NCI-H2196 (cell line): ENCODE data around the gene BRINP3.

Experiments
- DNase-seq: peaks from one replicate; lab custom pipeline; 2025; ENCODE audit not compliant: unreplicated experiment; lab: John Stamatoyannopoulos, UW

Gene BRINP3

DNA sequence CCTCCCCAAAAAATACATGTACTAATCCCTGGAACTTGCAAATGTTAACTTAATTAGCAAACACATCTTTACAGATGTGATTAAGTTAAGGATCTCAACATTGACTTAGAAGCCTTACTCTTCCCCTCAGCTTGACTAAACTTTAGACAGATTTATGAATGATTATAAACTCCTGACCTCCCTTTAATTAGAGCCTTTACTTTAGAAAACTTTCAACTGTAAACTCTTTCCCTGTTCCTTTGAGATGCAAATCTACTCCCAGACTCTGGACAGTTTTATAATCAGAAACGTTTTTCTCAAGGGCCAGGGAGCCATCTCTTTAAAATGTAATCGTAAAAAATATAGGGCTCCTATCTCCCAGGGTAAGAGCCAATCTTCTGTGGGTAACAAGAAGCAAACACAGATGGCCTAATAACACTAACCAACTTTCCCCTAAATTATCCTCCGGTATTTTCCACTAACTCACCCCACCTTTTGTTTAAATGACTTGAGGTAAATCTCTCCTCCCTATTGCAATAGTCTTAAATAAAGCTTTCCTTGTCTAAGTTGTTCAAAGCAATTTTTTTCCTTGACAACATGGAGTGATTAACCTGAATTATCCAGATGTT is 284.1 kb downstream of the BRINP3 start:
- no peak for DNase-seq

DNA sequence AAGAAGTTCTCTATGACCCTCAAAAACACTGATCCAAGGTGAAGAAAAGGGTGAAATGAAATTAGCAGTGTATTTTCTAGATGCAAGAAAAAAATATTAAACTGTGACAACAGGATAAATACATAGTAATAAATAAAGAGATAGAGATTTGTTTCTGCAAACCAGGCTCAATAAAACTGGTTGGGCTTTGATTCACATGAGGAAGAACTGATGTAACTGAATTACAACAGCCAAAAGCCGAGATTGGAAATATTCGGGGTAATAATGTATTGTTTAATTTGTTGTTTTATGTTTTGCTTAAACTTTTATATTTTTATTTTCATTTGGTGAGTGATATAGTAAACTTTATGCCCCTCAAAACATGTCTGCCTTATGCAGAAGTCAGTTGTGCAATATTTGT is 285.0 kb downstream of the BRINP3 start:
- no peak for DNase-seq

GRCh38 chr1:190183588-190183987 is 294.1 kb downstream of the BRINP3 start:
- DNase-seq: no peak

GRCh38 chr1:190179817-190180216 is 297.8 kb downstream of the BRINP3 start:
- DNase-seq: no peak

- no peak for DNase-seq
Observed at GRCh38 chr1:190178827-190179226, 298.8 kb downstream of the BRINP3 start.

- no peak for DNase-seq
Observed at GRCh38 chr1:190177555-190177954, 300.1 kb downstream of the BRINP3 start.

GRCh38 chr1:190176776-190177175 is 300.9 kb downstream of the BRINP3 start:
- no peak for DNase-seq

- no peak for DNase-seq
Observed at GRCh38 chr1:190175320-190175719, 302.3 kb downstream of the BRINP3 start.

DNA sequence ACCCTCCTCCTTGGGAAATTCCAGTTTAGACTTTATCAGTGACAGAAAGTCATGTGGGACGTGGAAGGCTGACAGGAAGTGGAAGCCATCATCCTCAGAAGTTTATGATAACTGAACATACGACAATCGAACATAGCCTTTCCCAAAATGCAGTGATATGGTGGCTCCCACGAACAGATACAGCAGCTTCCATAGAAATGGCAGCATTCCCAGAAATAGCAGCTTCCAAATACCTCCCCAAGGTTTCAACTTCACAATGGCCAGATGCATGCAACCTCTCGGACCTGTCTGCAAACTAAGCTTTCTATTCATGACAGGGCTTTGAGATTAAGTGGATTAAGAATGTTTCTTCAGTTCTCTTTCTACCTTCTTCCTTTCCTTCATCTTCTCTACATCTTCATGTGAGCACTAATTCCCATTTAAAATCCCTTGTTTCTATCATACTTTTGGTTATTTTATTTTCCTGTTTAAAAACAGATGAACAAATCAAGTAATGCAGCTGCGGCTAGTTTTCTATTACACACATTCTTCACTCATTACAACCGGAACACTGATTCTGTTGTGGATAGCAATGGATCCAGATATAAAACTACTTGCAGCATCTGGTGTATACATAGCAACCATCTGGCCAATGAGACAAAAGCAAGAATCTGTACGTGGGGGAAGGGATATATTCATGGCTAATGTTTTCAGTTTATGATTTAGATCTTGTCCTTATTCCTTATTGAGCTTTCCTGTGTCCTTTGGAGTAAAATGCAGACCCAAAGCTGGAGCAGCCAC is 304.8 kb downstream of the BRINP3 start:
- no peak for DNase-seq

DNA sequence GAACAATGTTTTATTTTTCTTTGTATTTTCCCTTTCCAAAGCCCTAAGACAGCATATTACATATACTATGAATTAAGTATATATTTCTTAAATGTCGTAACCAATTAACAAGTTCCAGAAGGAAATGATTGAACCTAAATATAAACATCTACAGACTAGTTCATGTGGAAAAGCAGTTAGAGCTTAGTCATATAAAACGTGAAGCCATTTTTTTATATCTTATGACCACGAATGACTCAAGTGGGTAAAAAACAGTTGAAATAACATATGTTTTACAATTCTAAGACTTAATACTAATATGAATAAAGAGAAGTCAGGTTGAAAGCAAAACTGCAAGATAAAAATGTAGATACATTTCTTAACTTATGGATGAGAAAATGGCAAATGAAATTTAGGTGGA is 307.3 kb downstream of the BRINP3 start:
- DNase-seq: no peak

DNA sequence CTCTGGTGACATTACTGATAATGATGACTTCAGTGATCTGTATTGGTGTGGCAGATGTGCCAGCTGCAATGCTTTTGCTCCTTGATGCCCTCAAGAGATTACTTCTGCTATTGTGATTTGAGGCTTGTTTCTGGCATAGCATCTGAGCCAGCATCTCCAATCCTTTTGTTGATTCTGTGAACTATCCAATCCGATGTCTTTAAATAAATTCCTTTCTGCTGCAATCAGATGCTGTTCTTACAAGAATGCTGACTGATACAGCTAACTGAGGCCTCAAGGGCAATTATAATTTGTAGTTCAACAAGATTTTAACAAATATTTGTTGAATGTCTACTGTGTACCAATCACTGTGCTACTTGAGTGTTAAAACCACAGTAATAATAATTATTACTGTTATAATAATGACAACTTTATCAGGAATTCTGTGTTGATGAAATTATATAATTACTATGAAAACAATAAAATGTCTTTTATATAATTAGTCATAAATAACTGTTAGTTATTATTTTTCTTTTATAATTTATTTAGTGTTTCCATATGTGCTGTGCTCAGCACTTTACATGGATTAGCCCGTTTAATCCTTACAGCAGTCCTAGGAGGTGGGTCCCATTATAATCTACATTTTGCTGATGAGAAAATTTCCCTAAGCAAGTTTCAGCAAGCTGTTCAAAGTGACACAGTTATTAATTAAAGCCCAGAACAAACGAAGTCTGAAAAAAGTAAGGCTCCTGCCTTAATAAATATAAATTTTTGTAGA is 308.2 kb downstream of the BRINP3 start:
- DNase-seq: no peak

DNA sequence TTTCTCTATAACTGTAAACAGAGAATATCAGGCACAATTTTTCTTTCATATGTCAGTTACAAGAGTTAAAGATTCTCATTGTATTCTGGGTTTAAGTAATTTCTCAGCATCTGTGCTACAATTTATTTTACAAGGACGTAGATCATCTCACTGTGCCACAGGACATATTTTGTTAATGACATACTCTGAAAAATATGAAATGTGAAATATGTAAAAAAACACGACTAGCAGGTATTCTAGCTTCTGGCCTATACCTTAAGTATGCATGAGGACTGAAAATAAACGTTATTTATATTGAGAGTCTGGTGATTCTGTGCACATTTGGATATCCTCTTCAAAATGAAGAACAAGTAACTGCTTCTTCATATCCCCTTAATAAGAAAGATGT is 308.8 kb downstream of the BRINP3 start:
- DNase-seq: no peak

DNA sequence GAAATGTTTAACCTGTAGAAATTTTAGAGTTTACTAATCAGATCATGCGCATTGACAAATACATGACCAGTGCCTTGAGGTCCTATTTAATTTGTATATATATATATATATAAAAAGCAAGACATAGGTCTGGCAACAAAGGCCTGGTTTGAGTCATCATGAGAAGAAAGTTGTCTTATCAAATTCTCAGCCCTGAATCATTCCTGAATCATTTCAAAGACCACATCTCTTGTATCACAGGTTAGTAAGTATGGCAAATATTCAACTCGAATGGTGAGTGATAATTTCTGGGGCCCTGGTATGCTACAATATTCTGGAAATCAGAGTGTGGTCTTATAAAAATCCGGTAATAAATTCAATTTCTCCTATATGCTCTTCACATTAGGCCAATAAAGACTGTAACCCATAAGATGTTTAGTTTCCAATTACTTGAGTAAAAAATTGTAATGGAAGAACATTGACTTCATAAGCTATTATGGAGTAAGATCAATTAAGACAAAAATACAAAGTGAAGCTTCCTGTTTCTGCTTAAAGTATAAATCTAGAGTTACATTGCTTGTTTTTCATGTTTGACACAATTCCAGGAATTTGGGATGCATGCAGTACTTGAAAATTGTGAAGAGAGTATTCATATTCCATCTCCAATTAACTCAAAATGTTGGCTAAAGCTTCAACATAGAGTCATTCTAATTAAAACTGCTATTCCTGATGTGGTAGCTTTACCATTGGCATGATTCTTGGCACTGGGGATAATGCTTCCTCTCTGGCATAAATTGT is 309.4 kb downstream of the BRINP3 start:
- no peak for DNase-seq

GRCh38 chr1:190159146-190159545 is 318.5 kb downstream of the BRINP3 start:
- no peak for DNase-seq

DNA sequence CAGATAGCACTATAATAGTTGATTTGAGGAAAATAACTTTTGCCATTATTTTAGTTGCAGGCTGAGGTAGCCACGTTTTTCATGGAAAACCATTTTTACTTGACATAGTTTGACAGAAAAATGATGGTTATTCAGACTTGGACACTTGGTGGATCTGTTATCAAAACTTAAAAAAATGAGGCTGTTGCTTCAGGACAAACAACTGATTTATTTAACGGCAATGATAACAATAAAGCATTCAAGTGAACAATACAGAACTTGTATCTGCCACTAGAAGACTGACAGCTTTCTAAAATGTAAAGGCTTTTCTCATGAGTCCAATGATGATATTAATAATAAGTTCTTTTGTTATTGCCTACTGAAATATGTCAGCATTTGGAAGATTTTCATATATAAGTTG is 322.9 kb downstream of the BRINP3 start:
- DNase-seq: no peak

- no peak for DNase-seq
Observed at GRCh38 chr1:190147616-190148015, 330.0 kb downstream of the BRINP3 start.

GRCh38 chr1:190144650-190145049 is 333.0 kb downstream of the BRINP3 start:
- DNase-seq: no peak

GRCh38 chr1:190140644-190141043 is 337.0 kb downstream of the BRINP3 start:
- no peak for DNase-seq

GRCh38 chr1:190138702-190139101 is 339.0 kb downstream of the BRINP3 start:
- DNase-seq: no peak

DNA sequence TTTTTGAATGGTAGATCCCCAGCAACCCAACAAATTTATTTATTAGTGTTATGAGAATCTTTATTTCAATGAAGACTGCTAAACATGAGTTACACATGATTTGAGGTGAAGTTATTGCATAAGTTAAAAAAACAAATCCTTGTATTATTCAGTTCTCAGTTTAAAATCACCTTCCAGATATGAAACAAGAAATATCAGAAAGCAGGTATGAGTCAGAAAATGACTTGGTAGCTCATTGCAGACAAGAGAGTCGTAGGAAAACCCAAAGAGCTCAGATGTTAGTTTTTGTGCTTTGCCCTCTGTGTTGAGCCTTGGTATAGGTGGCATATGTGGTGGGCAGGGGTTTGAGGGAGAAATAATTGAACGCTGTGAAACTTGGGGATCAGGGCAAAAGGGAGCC is 339.4 kb downstream of the BRINP3 start:
- DNase-seq: no peak

DNA sequence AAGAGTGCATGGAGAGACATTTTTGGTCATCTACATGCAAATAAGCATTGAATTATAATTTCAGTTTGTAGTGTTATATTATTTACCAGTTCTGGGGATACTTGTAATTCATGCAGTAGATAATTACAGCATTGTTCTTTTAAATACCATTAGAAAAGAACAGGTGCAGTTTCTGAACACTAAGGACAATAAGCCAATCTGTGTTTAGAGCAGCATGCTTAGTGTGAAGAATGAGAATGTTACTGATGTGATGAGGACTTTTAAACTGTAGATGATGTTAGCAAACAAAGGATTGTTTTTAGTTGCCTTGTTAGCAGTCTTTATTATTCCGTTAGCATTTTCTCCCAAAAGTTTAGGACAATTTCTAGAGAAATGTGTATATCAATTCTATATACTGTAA is 348.3 kb downstream of the BRINP3 start:
- DNase-seq: no peak
